Measurements from ENCODE around the gene HK1. TPM values are rescaled to one million over a fixed set of nuclear protein-coding genes. Genes with fewer than 3 reads are reported as not detected.

The HK1 gene
- total RNA-seq, 1 experiment from 2014 or later = 110 TPM

DNA sequence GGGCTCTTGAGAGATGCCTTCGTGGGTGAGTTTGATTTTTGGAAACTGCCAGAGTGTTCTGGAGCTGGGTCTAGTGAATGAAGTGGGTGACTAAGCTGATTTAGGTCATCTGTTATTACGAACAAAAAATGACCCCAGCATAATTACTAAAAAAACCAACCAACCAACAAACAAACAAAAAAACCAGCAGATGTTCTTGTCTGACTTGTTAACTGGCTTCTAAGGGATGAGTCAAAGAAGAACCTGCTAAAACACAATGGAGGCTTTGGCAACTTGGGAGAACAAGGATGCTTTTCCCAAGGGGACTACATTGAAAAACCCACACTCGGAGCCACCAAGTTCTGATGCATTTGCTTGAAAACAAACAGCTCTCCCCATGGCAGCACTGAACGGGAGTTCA, 126.9 kb downstream of the HK1 start:
- peaks cover 20% of the 10 kb centered on the region for H3K36me3 ChIP-seq (replicated peaks; ENCODE audit: control insufficient read depth, insufficient read depth, low read length)
- no peak overlapping the region for H3K4me3 ChIP-seq (ENCODE audit: insufficient read depth, low read depth, low read length)
- no peak for DNase-seq
- H3K27me3 ChIP-seq (ENCODE audit: control insufficient read depth, insufficient read depth, low read length) = no peaks in the 10 kb centered on the region; the same call in 1 of the 2 replicates

DNA sequence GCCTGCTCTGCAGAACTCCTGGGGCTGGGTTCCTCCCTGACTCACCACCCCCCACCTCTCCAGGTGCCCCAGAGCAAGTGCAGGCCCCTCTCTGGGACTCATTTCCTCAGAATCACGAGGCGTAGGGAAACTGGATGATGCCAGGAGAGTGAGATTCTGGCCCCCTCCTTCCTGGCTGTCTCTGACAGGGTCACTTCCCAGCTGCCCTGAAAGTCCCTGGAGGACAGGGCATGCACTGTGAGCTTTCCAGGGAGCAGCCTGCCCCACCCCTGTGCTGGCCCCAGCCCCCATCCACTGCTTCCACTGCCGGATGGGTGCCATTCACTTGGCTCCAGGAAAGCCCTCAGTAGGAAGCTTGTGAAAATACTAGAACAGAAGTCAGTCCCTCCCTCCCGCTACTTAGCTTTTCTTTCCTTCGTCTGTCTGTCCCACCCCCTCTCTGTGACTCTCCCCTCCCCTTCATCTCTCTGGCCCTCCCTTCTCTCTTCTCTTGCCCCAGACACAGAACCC, 128.1 kb downstream of the HK1 start:
- no peaks in the 10 kb centered on the region; the same call in 1 of the 2 replicates for H3K27me3 ChIP-seq (ENCODE audit: control insufficient read depth, insufficient read depth, low read length)
- DNase-seq = peak; percentile 70
- H3K4me3 ChIP-seq (ENCODE audit: insufficient read depth, low read depth, low read length) = no peak overlapping the region
- H3K36me3 ChIP-seq (replicated peaks; ENCODE audit: control insufficient read depth, insufficient read depth, low read length) = peaks cover 11% of the 10 kb centered on the region

GRCh38 chr10:69406816-69407580, 128.7 kb downstream of the HK1 start:
- Histone ChIP-seq H3K36me3 (replicated peaks; ENCODE audit: control insufficient read depth, insufficient read depth, low read length) (peaks cover 9% of the 10 kb centered on the region), H3K4me3 (ENCODE audit: insufficient read depth, low read depth, low read length) (no peak overlapping the region), H3K27me3 (ENCODE audit: control insufficient read depth, insufficient read depth, low read length) (no peaks in the 10 kb centered on the region; the same call in 1 of the 2 replicates)
- no peak for DNase-seq

DNA sequence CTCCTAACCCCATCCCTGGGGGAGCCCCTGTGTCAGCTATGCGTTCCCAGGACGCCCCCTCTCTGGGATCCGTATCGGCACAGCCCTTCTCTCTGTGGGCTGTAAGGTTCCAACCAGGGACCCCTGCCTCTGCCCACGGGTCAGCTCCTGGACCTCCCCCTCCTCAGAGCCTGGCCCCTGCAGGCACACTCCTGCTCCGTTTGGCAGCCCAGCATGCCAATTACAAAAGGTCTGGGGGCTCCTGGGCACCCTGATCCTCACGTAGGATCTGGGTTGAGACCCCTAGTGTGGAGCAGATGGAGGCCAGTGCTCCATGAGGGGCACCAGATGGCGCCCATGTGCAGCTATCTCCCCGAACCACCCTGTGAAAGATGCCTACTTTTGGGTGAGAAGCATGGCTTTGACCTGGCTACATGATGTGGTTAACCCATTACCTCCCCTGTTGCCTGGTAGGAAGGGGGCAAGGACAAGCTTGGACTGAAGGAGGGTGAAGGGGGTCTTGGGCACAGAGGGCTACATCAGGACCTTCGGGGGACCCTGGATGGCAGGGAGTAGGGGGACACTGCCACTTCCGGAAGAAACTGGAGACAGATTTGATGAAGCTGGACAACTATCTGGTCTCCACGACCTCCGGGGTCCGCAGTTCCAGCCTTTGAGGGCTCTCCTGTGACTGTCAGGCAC, 129.5 kb downstream of the HK1 start:
- Histone ChIP-seq H3K4me3 (ENCODE audit: insufficient read depth, low read depth, low read length) (no peak overlapping the region), H3K36me3 (replicated peaks; ENCODE audit: control insufficient read depth, insufficient read depth, low read length) (peaks cover 5% of the 10 kb centered on the region), H3K27me3 (ENCODE audit: control insufficient read depth, insufficient read depth, low read length) (no peaks in the 10 kb centered on the region; the same call in 1 of the 2 replicates)
- peak; percentile 76 for DNase-seq

GRCh38 chr10:69408318-69409175, 130.3 kb downstream of the HK1 start:
- Histone ChIP-seq H3K27me3 (ENCODE audit: control insufficient read depth, insufficient read depth, low read length) (no peaks in the 10 kb centered on the region; the same call in 1 of the 2 replicates), H3K36me3 (replicated peaks; ENCODE audit: control insufficient read depth, insufficient read depth, low read length) (peaks cover 4% of the 10 kb centered on the region; the same call in 1 of the 2 replicates), H3K4me3 (ENCODE audit: insufficient read depth, low read depth, low read length) (peak overlapping the region; percentile 23)
- peak; percentile 98 for DNase-seq

- H3K27me3 ChIP-seq (ENCODE audit: control insufficient read depth, insufficient read depth, low read length) = no peaks in the 10 kb centered on the region; the same call in 1 of the 2 replicates
- H3K4me3 ChIP-seq (ENCODE audit: insufficient read depth, low read depth, low read length) = peak overlapping the region; percentile 23
- no peak for DNase-seq
Observed at GRCh38 chr10:69409176-69409495, 130.8 kb downstream of the HK1 start.

DNA sequence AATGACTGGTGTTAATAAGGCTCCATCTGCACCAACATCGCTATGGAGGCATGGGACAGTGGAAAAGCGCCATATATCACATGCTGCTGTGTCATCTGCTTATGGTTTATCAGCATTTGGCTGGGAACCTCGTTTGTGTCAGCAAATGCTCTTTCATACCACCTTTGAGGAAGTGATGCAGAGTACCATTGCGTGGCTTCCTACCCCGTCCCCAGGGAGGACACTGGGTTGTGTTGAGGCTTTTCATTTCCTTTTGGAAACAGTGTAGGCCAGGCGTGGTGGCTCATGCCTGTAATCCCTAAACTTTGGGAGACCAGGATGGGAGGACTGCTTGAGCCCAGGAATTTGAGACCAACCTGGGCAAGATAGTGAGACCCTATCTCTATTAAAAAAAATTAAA, 131.7 kb downstream of the HK1 start:
- no peak overlapping the region for H3K4me3 ChIP-seq (ENCODE audit: insufficient read depth, low read depth, low read length)
- H3K27me3 ChIP-seq (ENCODE audit: control insufficient read depth, insufficient read depth, low read length) = no peaks in the 10 kb centered on the region; the same call in 1 of the 2 replicates
- no peak for DNase-seq
- no peaks in the 10 kb centered on the region for H3K36me3 ChIP-seq (replicated peaks; ENCODE audit: control insufficient read depth, insufficient read depth, low read length)

More at GRCh38 chr10:69409176-69409495, 130.8 kb downstream of the HK1 start:
- peaks cover 3% of the 10 kb centered on the region; the same call in 1 of the 2 replicates for H3K36me3 ChIP-seq (replicated peaks; ENCODE audit: control insufficient read depth, insufficient read depth, low read length)

- H3K27me3 ChIP-seq (ENCODE audit: control insufficient read depth, insufficient read depth, low read length) = no peaks in the 10 kb centered on the region; the same call in 1 of the 2 replicates
- H3K36me3 ChIP-seq (replicated peaks; ENCODE audit: control insufficient read depth, insufficient read depth, low read length) = no peaks in the 10 kb centered on the region
- DNase-seq = no peak
- H3K4me3 ChIP-seq (ENCODE audit: insufficient read depth, low read depth, low read length) = no peak overlapping the region
Observed at GRCh38 chr10:69410487-69410886, 132.2 kb downstream of the HK1 start.

DNA sequence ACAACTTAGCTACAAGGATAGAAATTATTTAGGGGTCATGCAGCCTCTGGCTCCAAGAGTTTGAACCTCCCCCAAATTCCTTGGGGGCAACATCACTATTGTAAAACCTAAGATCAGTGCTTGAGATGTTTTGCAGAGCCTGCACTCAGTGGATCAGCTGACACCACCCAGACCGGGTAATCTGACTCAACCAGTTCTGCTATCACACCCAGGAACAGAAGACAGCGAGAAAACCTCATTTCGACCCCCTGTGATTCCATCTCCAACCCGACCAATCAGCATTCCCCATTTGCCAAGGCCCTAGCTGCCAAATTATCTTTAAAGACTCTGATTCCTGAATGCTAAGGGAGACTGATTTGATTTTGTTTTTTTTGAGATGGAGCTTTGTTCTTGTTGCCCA, 133.2 kb downstream of the HK1 start:
- Histone ChIP-seq H3K36me3 (replicated peaks; ENCODE audit: control insufficient read depth, insufficient read depth, low read length) (no peaks in the 10 kb centered on the region), H3K27me3 (ENCODE audit: control insufficient read depth, insufficient read depth, low read length) (no peaks in the 10 kb centered on the region; the same call in 1 of the 2 replicates), H3K4me3 (ENCODE audit: insufficient read depth, low read depth, low read length) (no peak overlapping the region)
- no peak for DNase-seq

- no peaks in the 10 kb centered on the region for H3K36me3 ChIP-seq (replicated peaks; ENCODE audit: control insufficient read depth, insufficient read depth, low read length)
- no peak for DNase-seq
- no peak overlapping the region for H3K4me3 ChIP-seq (ENCODE audit: insufficient read depth, low read depth, low read length)
- no peaks in the 10 kb centered on the region; the same call in 1 of the 2 replicates for H3K27me3 ChIP-seq (ENCODE audit: control insufficient read depth, insufficient read depth, low read length)
Observed at GRCh38 chr10:69412232-69412790, 134.0 kb downstream of the HK1 start.

DNA sequence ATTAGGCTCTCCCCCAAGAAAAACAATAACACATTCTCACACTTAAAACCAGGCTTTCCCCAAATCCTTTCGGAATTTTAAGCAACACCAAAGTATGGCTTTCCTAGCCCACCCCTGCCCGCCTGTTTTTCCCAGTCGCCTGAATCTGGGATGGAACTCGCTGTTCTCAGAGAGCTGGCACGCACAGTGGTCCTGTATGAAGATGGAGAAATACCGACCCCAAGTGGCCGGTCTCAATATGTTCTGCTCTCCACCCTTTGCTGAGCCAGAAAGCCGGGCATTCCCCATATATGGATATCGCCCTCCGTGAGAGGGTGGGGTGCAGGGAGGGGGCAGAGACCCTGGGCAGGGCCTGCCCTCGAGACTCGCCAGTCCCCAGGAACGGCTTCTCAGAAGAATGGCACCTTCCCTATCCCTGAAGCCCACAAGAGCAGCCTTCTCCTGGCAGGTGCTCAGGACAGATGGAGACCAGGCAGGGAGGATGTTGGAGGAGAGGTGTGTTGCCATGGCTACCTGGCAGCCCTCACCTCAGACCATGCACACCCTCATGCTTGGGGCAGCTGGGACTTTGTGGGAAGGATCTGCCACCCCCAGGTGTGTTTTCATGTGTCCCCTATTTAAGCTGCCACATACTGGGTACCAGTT, 135.0 kb downstream of the HK1 start:
- no peaks in the 10 kb centered on the region for H3K36me3 ChIP-seq (replicated peaks; ENCODE audit: control insufficient read depth, insufficient read depth, low read length)
- no peaks in the 10 kb centered on the region for H3K27me3 ChIP-seq (ENCODE audit: control insufficient read depth, insufficient read depth, low read length)
- no peak overlapping the region for H3K4me3 ChIP-seq (ENCODE audit: insufficient read depth, low read depth, low read length)
- peak; percentile 89 for DNase-seq

GRCh38 chr10:69414036-69415018, 136.0 kb downstream of the HK1 start:
- Histone ChIP-seq H3K36me3 (replicated peaks; ENCODE audit: control insufficient read depth, insufficient read depth, low read length) (no peaks in the 10 kb centered on the region), H3K4me3 (ENCODE audit: insufficient read depth, low read depth, low read length) (no peak overlapping the region), H3K27me3 (ENCODE audit: control insufficient read depth, insufficient read depth, low read length) (no peaks in the 10 kb centered on the region)
- DNase-seq = no peak

GRCh38 chr10:69415049-69415448, 136.8 kb downstream of the HK1 start:
- no peak overlapping the region for H3K4me3 ChIP-seq (ENCODE audit: insufficient read depth, low read depth, low read length)
- H3K27me3 ChIP-seq (ENCODE audit: control insufficient read depth, insufficient read depth, low read length) = no peaks in the 10 kb centered on the region
- DNase-seq = no peak

More at GRCh38 chr10:69415049-69415448, 136.8 kb downstream of the HK1 start:
- H3K36me3 ChIP-seq (replicated peaks; ENCODE audit: control insufficient read depth, insufficient read depth, low read length) = no peaks in the 10 kb centered on the region

All from H7 (cell line).